ENCODE results near the gene C1orf210.

DNA sequence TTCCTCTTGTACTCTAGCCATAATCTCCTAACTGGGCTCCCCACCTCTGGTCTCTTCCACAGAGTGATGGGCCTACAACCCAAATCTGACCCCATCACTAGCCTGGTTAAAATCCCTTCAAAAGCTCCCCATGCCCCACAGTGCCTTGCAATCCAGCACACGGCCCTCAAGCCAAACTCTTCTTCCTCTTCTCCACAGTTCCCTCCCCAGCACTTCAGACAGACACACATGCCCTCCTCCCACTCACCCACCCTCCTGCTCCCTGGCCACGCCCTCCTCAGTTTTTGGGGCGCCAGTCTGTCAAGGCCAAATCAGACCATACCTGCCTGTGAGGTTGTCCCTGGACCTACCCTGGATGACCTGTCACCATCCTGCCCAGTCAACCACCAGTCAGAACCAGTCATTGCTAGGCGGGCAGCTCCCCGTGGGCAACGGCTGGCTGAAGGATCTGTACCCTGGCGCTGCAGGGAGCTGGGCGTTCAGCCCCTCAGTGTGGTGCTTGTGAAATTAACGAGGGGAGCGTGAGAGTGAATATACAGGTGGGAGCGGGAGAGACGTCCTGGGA, 753 bp downstream of the C1orf210 start:
- TF ChIP-seq, protein P1, sequence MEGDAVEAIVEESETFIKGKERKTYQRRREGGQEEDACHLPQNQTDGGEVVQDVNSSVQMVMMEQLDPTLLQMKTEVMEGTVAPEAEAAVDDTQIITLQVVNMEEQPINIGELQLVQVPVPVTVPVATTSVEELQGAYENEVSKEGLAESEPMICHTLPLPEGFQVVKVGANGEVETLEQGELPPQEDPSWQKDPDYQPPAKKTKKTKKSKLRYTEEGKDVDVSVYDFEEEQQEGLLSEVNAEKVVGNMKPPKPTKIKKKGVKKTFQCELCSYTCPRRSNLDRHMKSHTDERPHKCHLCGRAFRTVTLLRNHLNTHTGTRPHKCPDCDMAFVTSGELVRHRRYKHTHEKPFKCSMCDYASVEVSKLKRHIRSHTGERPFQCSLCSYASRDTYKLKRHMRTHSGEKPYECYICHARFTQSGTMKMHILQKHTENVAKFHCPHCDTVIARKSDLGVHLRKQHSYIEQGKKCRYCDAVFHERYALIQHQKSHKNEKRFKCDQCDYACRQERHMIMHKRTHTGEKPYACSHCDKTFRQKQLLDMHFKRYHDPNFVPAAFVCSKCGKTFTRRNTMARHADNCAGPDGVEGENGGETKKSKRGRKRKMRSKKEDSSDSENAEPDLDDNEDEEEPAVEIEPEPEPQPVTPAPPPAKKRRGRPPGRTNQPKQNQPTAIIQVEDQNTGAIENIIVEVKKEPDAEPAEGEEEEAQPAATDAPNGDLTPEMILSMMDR (IDR thresholded peaks at IDR 0.05) = no peak
- no peak for TF ChIP-seq EZH2 (IDR thresholded peaks at IDR 0.05; ENCODE audit: borderline replicate concordance, insufficient read depth, low read depth, low read length, poor library complexity, severe bottlenecking)
